GOT3 (cell line): Measurements from ENCODE around the gene PF4V1.
"Not testable (repeated sequence)": the region's sequence is repeated elsewhere in the genome, so short reads cannot be mapped to it uniquely, and the experiment has no call there.

Experiments used
- DNase-seq: peaks from one replicate; lab custom pipeline; 2025; ENCODE audit warnings: mixed read lengths; lab: John Stamatoyannopoulos, UW

PF4V1 gene

GRCh38 chr4:73870768-73871167, 17.7 kb downstream of the PF4V1 start:
- DNase-seq, result no peak

- DNase-seq, result no peak
These were observed 18.6 kb downstream of the PF4V1 start for GRCh38 chr4:73871511-73872310.

- DNase-seq, result no peak
These were observed 19.4 kb downstream of the PF4V1 start for GRCh38 chr4:73872316-73873108.

- no peak for DNase-seq
These were observed 21.3 kb downstream of the PF4V1 start for GRCh38 chr4:73874386-73874785.

GRCh38 chr4:73875401-73875800, 22.3 kb downstream of the PF4V1 start:
- no peak for DNase-seq

GRCh38 chr4:73883306-73883705, 30.2 kb downstream of the PF4V1 start:
- no peak for DNase-seq

- no peak for DNase-seq
These were observed 32.6 kb downstream of the PF4V1 start for GRCh38 chr4:73885574-73886267.

- DNase-seq, result no peak
These were observed 38.2 kb downstream of the PF4V1 start for GRCh38 chr4:73891326-73891725.

- DNase-seq, result no peak
These were observed 38.8 kb downstream of the PF4V1 start for GRCh38 chr4:73891739-73892405.

- no peak for DNase-seq
These were observed 39.9 kb downstream of the PF4V1 start for GRCh38 chr4:73892966-73893365.

GRCh38 chr4:73894001-73894400, 40.9 kb downstream of the PF4V1 start:
- DNase-seq, result no peak

GRCh38 chr4:73895201-73896175, 42.4 kb downstream of the PF4V1 start:
- DNase-seq, result no peak

GRCh38 chr4:73896416-73896815, 43.3 kb downstream of the PF4V1 start:
- DNase-seq, result no peak

- no peak for DNase-seq
These were observed 44.5 kb downstream of the PF4V1 start for GRCh38 chr4:73897380-73898136.

- not testable (repeated sequence) for DNase-seq
These were observed 46.2 kb downstream of the PF4V1 start for GRCh38 chr4:73899338-73899737.

GRCh38 chr4:73901031-73901430, 47.9 kb downstream of the PF4V1 start:
- DNase-seq, result no peak

GRCh38 chr4:73902038-73902637, 49.0 kb downstream of the PF4V1 start:
- DNase-seq, result no peak

- no peak for DNase-seq
These were observed 49.9 kb downstream of the PF4V1 start for GRCh38 chr4:73902817-73903547.
